GM08714 (cell line): ENCODE data around the gene ZNF503.

Experiments used
- H3K4me3 ChIP-seq: fragments of 200-500 bp; sonication (Bioruptor generic); 2 replicates; pipeline ENCODE4 v1.5.1; 2014; ENCODE audit warnings: mild to moderate bottlenecking, low read length, inconsistent platforms
- ZNF274 ChIP-seq: IDR thresholded peaks from 2 replicates; pipeline ENCODE4 v1.6.1; 2012; ENCODE audit warnings: mild to moderate bottlenecking, low read depth, low read length

ZNF503 gene

DNA sequence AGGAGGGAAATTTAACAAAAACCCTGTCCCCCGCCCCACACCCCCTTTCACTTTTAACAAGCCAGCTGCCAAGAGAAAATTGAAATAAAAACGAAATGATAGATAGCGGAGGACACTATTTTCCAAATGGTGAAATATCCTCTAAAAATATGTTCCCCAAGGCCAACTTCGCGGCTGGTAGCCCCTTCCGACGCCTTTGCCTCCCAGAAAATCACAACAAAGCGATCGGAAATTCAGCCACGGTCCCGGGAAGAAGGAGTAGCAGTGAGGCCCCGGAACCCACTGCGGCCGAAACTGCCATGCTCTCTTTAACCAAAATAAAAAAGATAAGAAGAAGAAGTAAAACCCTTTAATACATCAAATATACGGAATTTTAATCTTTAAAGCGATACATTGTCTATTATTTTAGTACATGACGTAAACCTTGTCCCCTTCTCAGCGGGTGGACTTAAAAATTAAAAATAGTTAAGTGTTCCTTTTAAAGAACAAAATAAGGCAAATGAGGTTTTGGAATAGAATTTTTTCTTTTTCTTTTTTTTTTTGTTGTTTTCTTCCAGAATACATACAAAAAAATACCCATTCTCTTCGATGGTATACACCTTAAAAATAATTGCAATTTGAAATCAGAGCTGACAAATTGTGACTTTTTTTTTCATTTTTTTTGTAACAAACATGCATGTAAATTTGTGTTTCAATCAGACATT lies 3.9 kb downstream of the ZNF503 start:
- no peak for TF ChIP-seq ZNF274
- H3K4me3 ChIP-seq: no peak overlapping the region

- no peak for TF ChIP-seq ZNF274
- no peak overlapping the region for H3K4me3 ChIP-seq
Measured at GRCh38 chr10:75396631-75397495, 4.7 kb downstream of the ZNF503 start.

- TF ChIP-seq ZNF274: no peak
- no peak overlapping the region for H3K4me3 ChIP-seq
Measured at GRCh38 chr10:75395932-75396630, 5.5 kb downstream of the ZNF503 start.

DNA sequence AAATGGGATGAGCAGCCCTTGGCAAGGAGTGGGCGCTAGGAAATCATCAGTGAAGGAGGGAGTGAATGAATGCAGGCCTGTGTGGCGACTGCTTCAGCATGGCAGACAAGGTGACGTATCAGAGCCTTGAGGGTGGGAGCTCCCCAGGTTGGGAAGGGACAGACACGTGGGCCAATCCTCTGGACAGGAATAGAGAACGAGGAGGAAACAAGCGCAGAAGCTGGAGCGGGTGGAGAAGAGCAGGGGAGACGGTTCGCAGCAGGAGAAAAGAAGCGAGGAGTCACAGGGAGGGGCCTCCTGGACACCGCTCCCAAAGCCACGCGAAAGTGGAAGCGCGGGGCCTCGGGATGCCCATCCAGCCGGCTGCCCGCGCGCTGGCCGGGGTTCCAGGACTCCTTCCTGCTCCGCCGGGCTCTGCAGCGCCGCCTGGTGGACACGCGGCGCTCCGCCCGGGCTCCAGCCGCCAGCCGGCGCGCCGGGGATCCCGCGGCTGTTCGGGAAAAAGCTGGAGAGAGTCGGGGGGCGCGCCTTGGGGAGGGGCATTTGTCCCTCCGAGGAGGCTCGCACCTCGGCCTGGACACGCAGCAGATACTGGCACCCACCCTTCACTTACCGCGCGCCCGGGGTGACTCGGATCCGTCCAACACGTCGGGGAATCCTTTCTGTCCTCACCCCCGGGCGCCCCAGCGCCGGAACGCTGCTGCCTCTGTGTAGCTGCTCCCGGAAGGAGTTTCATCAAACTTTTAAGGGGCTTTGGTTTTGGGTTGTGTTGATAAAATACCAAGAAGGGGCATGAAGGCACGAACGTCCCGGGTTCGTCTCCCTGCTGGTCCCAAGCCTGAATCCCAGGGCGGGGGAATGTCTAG lies 6.3 kb downstream of the ZNF503 start:
- TF ChIP-seq ZNF274: no peak
- no peak overlapping the region for H3K4me3 ChIP-seq

DNA sequence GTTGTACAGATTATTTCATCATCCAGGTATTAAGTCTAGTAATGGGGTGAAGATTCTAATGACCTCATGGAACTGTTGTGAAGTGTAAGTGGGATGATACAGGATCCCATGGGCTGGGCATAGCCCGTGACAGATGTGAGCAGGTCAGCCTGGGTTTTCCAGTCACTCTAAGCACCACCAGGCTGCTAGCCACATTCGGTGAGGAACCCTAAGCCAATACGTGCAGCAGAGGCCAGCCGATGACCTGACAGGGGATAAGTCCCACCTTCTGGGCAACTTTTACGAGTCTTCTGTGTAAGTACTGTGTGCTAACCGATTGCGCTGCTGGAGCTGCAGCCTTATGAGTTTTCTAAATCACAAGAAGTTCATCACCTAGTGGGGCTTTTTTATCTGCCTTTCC lies 7.3 kb downstream of the ZNF503 start:
- TF ChIP-seq ZNF274: no peak
- H3K4me3 ChIP-seq: no peak overlapping the region

- TF ChIP-seq ZNF274: no peak
- H3K4me3 ChIP-seq: no peak overlapping the region
Measured at GRCh38 chr10:75392744-75393143, 8.8 kb downstream of the ZNF503 start.

- no peak overlapping the region for H3K4me3 ChIP-seq
- TF ChIP-seq ZNF274: no peak
Measured at GRCh38 chr10:75392271-75392670, 9.3 kb downstream of the ZNF503 start.

- no peak overlapping the region for H3K4me3 ChIP-seq
- no peak for TF ChIP-seq ZNF274
Measured at GRCh38 chr10:75390178-75390577, 11.4 kb downstream of the ZNF503 start.

DNA sequence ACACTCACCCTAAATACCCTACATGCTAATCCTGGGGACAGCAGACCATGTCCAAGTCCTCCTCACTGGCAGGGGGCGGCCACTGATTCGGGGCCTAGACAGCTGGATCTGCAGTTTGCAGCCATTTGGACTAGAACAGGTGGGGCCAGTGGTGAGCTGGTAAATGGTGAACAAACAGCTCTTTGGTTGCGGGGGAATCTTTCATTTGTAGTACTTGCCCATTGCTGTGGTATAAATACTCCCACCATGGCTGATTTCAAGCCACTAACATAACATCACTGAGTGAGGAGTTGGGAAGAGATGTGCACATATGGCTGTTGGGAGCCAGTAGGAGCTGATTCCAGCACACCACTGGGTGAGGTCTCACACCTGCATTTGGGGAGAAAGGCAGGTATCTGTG lies 13.5 kb downstream of the ZNF503 start:
- H3K4me3 ChIP-seq: no peak overlapping the region
- no peak for TF ChIP-seq ZNF274

- H3K4me3 ChIP-seq: no peak overlapping the region
- TF ChIP-seq ZNF274: no peak
Measured at GRCh38 chr10:75386128-75386527, 15.4 kb downstream of the ZNF503 start.

DNA sequence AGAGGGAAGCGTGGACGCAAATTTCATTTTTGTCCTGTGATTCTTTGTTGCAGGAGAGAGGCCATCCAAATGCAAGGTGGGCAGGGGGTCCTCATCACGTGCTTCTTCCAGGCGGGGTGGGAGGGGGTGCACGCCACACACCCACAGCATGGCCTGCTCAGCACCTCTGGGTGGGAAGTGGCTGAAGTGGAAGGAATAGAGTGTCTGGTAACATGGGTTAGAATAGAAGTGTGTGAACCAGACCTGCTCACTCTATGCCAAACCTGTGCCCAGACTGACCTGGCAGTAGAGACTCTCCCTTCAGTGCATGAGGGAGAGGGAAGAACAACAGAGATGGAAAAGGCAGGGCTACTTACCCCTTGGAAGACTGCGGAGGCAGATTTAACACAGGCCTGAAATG lies 21.7 kb downstream of the ZNF503 start:
- no peak overlapping the region for H3K4me3 ChIP-seq
- no peak for TF ChIP-seq ZNF274

DNA sequence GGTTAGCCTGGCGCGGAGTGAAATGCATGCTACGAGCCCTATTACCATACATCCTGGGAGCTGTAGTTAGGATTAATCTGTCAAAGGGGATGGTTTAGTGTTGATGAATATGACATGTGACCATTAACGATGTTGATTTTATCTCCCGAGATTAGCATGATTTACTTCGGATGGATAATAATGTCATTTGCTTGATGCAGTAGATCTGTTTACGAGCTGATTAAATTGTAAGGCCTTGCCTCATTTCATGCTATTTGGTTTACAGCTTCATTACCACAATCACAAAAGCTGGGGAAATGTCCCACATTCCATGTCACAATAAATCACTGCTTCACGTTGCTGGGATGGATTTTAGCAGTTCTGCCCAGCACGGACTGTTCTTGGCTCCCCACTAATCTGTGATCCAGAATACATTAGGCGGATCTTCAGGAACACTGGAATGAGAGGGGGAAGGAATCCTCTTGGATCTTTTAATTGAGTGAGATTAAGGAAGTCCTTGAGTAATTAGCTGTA lies 22.3 kb downstream of the ZNF503 start:
- TF ChIP-seq ZNF274: no peak
- no peak overlapping the region for H3K4me3 ChIP-seq

DNA sequence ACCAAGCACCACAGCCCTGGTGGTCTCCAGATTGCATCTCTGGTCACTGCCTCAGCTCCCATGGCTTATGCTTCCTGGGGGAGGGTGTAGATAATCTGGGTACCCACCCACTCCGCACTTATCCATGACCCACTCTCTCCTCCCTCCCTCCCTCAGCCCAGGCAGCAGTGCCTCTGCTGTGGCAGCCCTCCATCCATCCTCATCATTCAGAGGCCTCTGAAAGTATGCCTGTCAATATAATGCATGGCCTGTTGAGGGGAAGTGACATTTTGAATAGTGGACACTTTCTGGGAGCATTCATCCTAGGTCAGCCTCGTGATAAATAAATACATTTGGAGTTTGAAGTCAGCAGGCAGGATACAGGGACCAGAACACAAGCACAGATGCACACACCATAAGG lies 23.2 kb downstream of the ZNF503 start:
- no peak overlapping the region for H3K4me3 ChIP-seq
- TF ChIP-seq ZNF274: no peak

- H3K4me3 ChIP-seq: no peak overlapping the region
- TF ChIP-seq ZNF274: no peak
Measured at GRCh38 chr10:75377869-75378268, 23.7 kb downstream of the ZNF503 start.
